GM18507 (cell line): ENCODE measurements around the gene RNU2-63P.
"Not testable (repeated sequence)": the region's sequence is repeated elsewhere in the genome, so short reads cannot be mapped to it uniquely, and the experiment has no call there.

ENCODE experiments used
- DNase-seq: peaks from one replicate; pipeline ENCODE4 v3.0.0; 2011; ENCODE audit warnings: low read depth; ENCODE audit not compliant: insufficient read length; ENCODE audit errors: extremely low spot score
- FAIRE-seq: peaks from 2 replicates; lab custom pipeline; 2011; peaks lifted over from hg19 to GRCh38; lab: Jason Lieb, UNC

The RNU2-63P gene

DNA sequence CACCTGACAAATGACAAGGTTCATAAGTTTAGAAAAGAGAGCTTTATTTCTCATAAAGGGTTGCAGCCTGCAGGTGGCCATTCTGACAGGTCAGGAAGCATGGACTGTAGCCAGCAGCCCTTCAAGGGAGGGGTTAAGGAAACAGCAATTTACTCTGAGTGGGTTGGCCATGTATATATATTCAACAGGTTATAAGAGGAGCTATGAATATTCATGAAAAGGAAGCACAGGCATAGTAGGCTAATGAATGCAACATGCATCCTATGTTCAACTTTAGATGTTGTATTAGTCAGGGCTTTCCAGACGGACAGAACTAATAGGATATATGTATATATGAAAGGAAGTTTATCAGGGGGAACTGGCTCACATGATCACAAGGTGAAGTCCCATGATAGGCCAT is 20.6 kb downstream of the RNU2-63P start:
- FAIRE-seq = no peak
- DNase-seq = no peak

DNA sequence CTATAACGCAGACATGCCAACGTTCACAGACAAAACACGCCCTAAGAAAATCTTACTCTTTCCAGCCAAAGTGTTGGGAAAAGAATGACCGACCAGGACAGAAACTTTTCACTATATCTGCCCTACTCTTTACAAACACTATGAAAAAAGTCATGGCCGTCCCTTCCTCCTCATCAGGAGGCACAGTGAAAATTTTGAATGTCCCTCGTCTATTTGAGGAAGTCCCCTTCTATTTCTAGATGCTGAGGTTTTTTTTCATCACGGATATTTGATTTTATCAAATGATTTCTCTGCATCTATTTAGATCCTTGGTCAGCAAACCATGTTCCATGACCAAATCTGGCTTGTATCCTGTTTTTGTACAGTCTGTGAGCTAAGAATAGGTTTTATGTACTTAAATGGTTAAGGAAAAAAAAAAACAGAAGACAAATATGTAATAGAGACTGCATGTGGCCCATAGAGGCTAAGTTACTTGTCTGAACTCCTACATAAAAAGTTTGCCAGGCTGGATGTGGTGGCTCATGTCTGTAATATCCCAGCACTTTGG is 22.0 kb downstream of the RNU2-63P start:
- FAIRE-seq, DNase-seq: not testable (repeated sequence)

DNA sequence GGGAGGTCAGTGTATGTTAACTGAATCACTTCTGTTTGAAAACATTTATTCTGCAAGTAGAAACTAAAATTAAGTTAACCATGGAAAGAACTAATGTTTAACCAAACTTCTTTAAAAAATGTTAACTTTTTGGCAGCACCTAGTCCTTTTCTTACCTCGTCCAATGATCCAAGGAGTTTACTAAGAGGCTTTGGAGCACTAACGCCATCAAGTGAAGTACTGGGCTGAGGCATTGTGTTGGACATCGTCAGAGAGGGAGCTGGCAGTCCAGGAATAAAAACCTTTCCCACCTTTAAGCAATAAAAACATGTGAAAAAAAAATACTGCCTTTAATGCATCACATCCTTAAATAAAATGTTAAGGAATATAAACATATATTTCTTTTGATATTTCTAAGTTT is 23.8 kb downstream of the RNU2-63P start:
- not testable (repeated sequence) for DNase-seq, FAIRE-seq

DNA sequence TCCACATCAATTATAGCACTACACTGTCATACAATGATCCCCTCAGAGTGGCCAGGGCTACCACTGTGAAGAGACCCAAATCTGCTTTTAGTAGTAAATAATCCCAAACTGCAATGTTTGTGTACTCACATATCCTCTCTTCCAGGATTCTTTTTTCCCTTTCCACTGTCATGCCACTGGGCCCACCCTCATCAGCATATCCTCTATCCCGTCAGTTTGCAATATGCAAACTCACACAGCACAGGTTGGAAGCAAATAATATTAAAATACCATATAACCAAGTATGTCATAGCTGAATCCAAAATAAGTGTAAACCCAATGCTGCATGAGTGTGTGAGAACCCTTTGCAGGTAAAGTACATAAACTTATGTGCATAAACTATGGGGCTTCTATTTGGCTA is 28.9 kb downstream of the RNU2-63P start:
- FAIRE-seq = not testable (repeated sequence)

GRCh38 chr2:87985902-87986301 is 30.4 kb downstream of the RNU2-63P start:
- not testable (repeated sequence) for DNase-seq

More for the DNA sequence above, 28.9 kb downstream of the RNU2-63P start:
- DNase-seq = not testable (repeated sequence)

GRCh38 chr2:87981182-87981581 is 35.2 kb downstream of the RNU2-63P start:
- FAIRE-seq, DNase-seq: not testable (repeated sequence)

More at GRCh38 chr2:87985902-87986301, 30.4 kb downstream of the RNU2-63P start:
- FAIRE-seq = not testable (repeated sequence)

GRCh38 chr2:87972385-87972784 is 44.0 kb downstream of the RNU2-63P start:
- not testable (repeated sequence) for DNase-seq, FAIRE-seq
